Heart right ventricle (tissue), 16 donors: ENCODE data around the gene SFMBT2. TPM values are rescaled to one million over a fixed set of nuclear protein-coding genes. Genes with fewer than 3 reads are reported as not detected.

ENCODE experiments used
- ATAC-seq, 8 donors: fragments of 200-7000 bp; cut with Tn5 transposase; one replicate each; pipeline ENCODE4 v1.9.1; 2020; ENCODE audit warnings: mild to moderate bottlenecking in 8 of 8, moderate library complexity in 8 of 8, moderate number of reproducible peaks in 1 of 8
- DNase-seq, 2 donors: peaks; one replicate each; pipeline ENCODE4 v3.0.0-alpha.2; 2020
- H3K27ac ChIP-seq, 10 donors: fragments of 200-600 bp; sonication (generic) in 2 of 10; one replicate each; pipeline versions ENCODE4 v1.5.0 to v1.8.0; 2020 to 2022; ENCODE audit warnings: mild to moderate bottlenecking in 3 of 10
- H3K27me3 ChIP-seq, 7 donors: fragments of 200-600 bp; one replicate each; pipeline ENCODE4 v1.8.0; 2021 to 2022; ENCODE audit warnings: mild to moderate bottlenecking in 2 of 7
- H3K36me3 ChIP-seq, 9 donors: fragments of 200-600 bp; sonication (generic) in 1 of 9; one replicate each; pipeline versions ENCODE4 v1.5.0 to v1.8.0; 2020 to 2022; ENCODE audit warnings: mild to moderate bottlenecking in 2 of 9
- H3K4me1 ChIP-seq, 9 donors: fragments of 200-600 bp; sonication (generic) in 1 of 9; one replicate each; pipeline versions ENCODE4 v1.5.0 to v1.8.0; 2020 to 2022; ENCODE audit warnings: mild to moderate bottlenecking in 4 of 9
- H3K4me3 ChIP-seq, 10 donors: fragments of 200-600 bp; sonication (generic) in 2 of 10; one replicate each; pipeline versions ENCODE4 v1.5.0 to v1.8.0; 2020 to 2022; ENCODE audit warnings: mild to moderate bottlenecking in 7 of 10, moderate library complexity in 2 of 10
- H3K9me3 ChIP-seq, 11 donors: fragments of 200-600 bp in 10 of 11; sonication (generic) in 2 of 11; one replicate each; pipeline versions ENCODE4 v1.5.0 to v1.8.0; 2013 to 2022; ENCODE audit warnings: mild to moderate bottlenecking in 2 of 11, control low read depth in 1 of 11, moderate library complexity in 1 of 11
- WGBS, 2 donors: extraction: QIAGEN DNeasy Blood & Tissue Kit; methylation state at CpG; one replicate each; pipeline ENCODE4 v1.1.7; 2013; ENCODE audit warnings: inconsistent platforms in 1 of 2; 5-methylcytosine and 5-hydroxymethylcytosine counted together
- intact Hi-C, 10 donors: fragments of 100-400 bp; cut with DNase I; formaldehyde crosslinking; loops; one replicate each; pipeline versions ENCODE4 v1.11.1 to v1.14.2; 2022
- polyA plus RNA-seq, 2 donors: library from polyadenylated mRNA; stranded (reverse); fragments of 200-250 nt; gene quantifications; one replicate each; pipeline ENCODE4 v1.2.3, GENCODE V29; 2013
- total RNA-seq, 10 donors: library from RNA; stranded (reverse); fragmentation: NEBNext Ultra II Directional in 3 of 10; extraction: Animal tissue kit (Norgen Biotek cat#: 25700) in 3 of 10; gene quantifications; one replicate each; pipeline versions ENCODE4 v1.2.1 to v1.2.4, GENCODE V29; 2021 to 2023
- TF ChIP-seq, protein P1 (sequence below), 9 donors: fragments of 200-600 bp; sonication (generic) in 2 of 9; IDR thresholded peaks; one replicate each; pipeline versions ENCODE4 v1.5.0 to v1.8.0; 2021 to 2022; ENCODE audit warnings: antibody characterized with exemption in 9 of 9, mild to moderate bottlenecking in 5 of 9, moderate library complexity in 1 of 9
- donor health status: Arrhythmogenic right ventricular cardiomyopathy.
- donor health status: ischemic (EF 13 %, LVEDD 7.1; RV severe dilation, severe dysfunction).
- donor health status: healthy with polysubstance abuse.
- donor health status: DM: no; HTN: yes; CAD: no.
- donor health status: DM: no; HTN: no; CAD: no.
- donor health status: ischemic (EF 25% LVEDD 6.9; RV normal size, moderate dysfunction).
- donor health status: ischemic (EF 25% LVEDD 5.7; RV mildly dilated, moderate dysfunction).
- donor health status: healthy.
- donor health status: DM: yes; HTN: yes; CAD: no.
- donor health status: Ischemic cardiomyopathy.
- donor health status: ischemic (EF 35%, LVEDD 5.7; RV mildly dilated, moderate dysfunction).
- donor health status: nonischemic (EF 11% LVEDD 7.7; RV severe dilation, severe dysfunction).
- donor health status: DM: yes; HTN: yes; CAD: no.
- donor health status: PGD.
- donor health status: ischemic (EF 29% LVEDD 5.4; RV normal size, mild dysfunction).
- donor health status: nonischemic (EF 23%, LVEDD 6.1; RV moderate dilation, normal function).

SFMBT2 gene
- total and polyA plus RNA-seq, 12 donors, result 4.1 to 14.2 (median 10.0) TPM

- no peak overlapping the region for H3K4me3 ChIP-seq
- peaks cover 0 to 12% (median 0%) of the 10 kb centered on the region in 9 donors for H3K4me1 ChIP-seq
- intact Hi-C loops, result no loop called here
- no peak for ATAC-seq
- TF ChIP-seq, protein P1, sequence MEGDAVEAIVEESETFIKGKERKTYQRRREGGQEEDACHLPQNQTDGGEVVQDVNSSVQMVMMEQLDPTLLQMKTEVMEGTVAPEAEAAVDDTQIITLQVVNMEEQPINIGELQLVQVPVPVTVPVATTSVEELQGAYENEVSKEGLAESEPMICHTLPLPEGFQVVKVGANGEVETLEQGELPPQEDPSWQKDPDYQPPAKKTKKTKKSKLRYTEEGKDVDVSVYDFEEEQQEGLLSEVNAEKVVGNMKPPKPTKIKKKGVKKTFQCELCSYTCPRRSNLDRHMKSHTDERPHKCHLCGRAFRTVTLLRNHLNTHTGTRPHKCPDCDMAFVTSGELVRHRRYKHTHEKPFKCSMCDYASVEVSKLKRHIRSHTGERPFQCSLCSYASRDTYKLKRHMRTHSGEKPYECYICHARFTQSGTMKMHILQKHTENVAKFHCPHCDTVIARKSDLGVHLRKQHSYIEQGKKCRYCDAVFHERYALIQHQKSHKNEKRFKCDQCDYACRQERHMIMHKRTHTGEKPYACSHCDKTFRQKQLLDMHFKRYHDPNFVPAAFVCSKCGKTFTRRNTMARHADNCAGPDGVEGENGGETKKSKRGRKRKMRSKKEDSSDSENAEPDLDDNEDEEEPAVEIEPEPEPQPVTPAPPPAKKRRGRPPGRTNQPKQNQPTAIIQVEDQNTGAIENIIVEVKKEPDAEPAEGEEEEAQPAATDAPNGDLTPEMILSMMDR (IDR thresholded peaks at IDR 0.05), result no peak
- peaks cover 0 to 21% (median 0%) of the 10 kb centered on the region in 9 donors for H3K36me3 ChIP-seq
- H3K27ac ChIP-seq, result no peak overlapping the region
- no peaks in the 10 kb centered on the region for H3K9me3 ChIP-seq
- no peak for DNase-seq
- H3K27me3 ChIP-seq, result no peaks in the 10 kb centered on the region
- WGBS, 2 donors, result 87 to 95% methylated on average over 2 of the region's 2 CpGs
Observed at GRCh38 chr10:7274293-7274692, 136.5 kb downstream of the SFMBT2 start.

DNA sequence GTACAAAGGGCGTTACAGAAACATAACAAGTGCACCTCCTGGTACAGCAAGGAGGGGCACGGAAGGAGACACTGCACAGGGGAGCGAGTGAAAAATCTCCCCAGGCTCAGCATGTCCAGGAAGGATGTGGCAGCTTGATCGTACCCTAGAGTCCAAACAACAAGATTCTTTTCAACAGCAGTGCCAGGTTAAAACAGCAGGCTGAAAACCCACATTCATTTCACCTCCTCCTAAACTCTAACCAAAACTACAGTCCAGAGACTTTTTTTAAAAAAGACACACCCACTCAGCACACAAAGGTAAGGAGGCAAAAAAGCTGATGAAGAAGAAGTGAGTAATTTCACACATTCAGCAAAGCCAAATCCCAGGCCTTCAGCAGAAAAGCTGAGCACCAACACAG is 138.8 kb downstream of the SFMBT2 start:
- intact Hi-C loops, result no loop called here
- H3K27me3 ChIP-seq, result no peaks in the 10 kb centered on the region
- peaks cover 0 to 12% (median 0%) of the 10 kb centered on the region in 9 donors for H3K4me1 ChIP-seq
- H3K36me3 ChIP-seq, result peaks cover 0 to 21% (median 0%) of the 10 kb centered on the region in 9 donors
- TF ChIP-seq, protein P1 (IDR thresholded peaks at IDR 0.05), result no peak
- DNase-seq, result no peak
- no peak overlapping the region for H3K4me3 ChIP-seq
- H3K27ac ChIP-seq, result peak overlapping the region in 1 of 10 donors; percentile 22
- no peak for ATAC-seq
- H3K9me3 ChIP-seq, result no peaks in the 10 kb centered on the region
- WGBS, 2 donors, result 90 to 93% methylated on average over 4 of the region's 4 CpGs

DNA sequence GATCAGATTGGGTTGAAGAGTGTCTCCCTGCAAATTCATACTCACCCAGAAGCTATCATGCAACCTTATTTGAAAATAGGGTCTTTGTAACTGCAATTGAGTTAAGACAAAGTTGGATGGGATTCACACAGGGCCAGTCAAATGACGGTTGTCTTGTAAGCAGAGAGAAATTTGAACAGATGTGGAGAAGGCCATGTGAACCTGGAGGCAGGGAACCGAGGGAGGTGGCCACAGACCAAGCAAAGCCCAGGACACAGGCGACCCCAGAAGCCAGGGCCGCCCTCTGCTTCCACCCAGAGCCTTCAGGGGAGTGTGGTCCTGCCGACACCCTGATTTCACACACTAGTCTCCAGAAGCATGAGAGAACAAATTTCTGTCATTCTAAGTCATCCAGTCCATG is 140.8 kb downstream of the SFMBT2 start:
- H3K4me1 ChIP-seq, result peaks cover 0 to 20% (median 4%) of the 10 kb centered on the region in 9 donors
- no peaks in the 10 kb centered on the region for H3K9me3 ChIP-seq
- DNase-seq (no peak), ATAC-seq (no peak)
- H3K36me3 ChIP-seq, result peaks cover 0 to 13% (median 0%) of the 10 kb centered on the region in 9 donors
- H3K27me3 ChIP-seq, result no peaks in the 10 kb centered on the region
- intact Hi-C loops, result loop anchor here in 2 of 10 donors (10.0 kb wide), 2 partner anchors 45 to 65 kb away; no protein-coding TSS in a partner anchor
- peak overlapping the region in 1 of 10 donors; percentile 44 for H3K27ac ChIP-seq
- H3K4me3 ChIP-seq, result no peak overlapping the region
- WGBS, 2 donors, result 81 to 84% methylated on average over 5 of the region's 5 CpGs
- TF ChIP-seq, protein P1 (IDR thresholded peaks at IDR 0.05), result no peak

- no peaks in the 10 kb centered on the region for H3K9me3 ChIP-seq
- intact Hi-C loops, result loop anchor here in 2 of 10 donors (10.0 kb wide), 2 partner anchors 48 to 68 kb away; no protein-coding TSS in a partner anchor
- DNase-seq (no peak), ATAC-seq (no peak)
- peaks cover 3 to 27% (median 8%) of the 10 kb centered on the region in 9 donors for H3K4me1 ChIP-seq
- no peak overlapping the region for H3K27ac ChIP-seq
- H3K36me3 ChIP-seq, result peaks cover 0 to 10% (median 0%) of the 10 kb centered on the region in 9 donors
- WGBS, 2 donors, result 96 to 97% methylated on average over 4 of the region's 4 CpGs
- TF ChIP-seq, protein P1 (IDR thresholded peaks at IDR 0.05), result no peak
- H3K4me3 ChIP-seq, result no peak overlapping the region
- no peaks in the 10 kb centered on the region for H3K27me3 ChIP-seq
Observed at GRCh38 chr10:7267142-7267541, 143.7 kb downstream of the SFMBT2 start.
